Duodenal mucosa (tissue), 2 donors: ENCODE measurements around the gene ZFYVE27.

ENCODE experiments used
- H3K27ac ChIP-seq: one replicate; pipeline ENCODE4 v1.7.0; 2013; ENCODE audit warnings: low read depth, low read length
- H3K27me3 ChIP-seq, 2 donors: one replicate each; pipeline ENCODE4 v1.7.0; 2013; ENCODE audit warnings: low read length in 2 of 2, control low read depth in 1 of 2; ENCODE audit not compliant: insufficient read depth in 2 of 2, control insufficient read depth in 1 of 2
- H3K36me3 ChIP-seq, 2 donors: one replicate each; pipeline ENCODE4 v1.7.0; 2013; ENCODE audit warnings: low read length in 2 of 2, control low read depth in 1 of 2; ENCODE audit not compliant: insufficient read depth in 2 of 2, control insufficient read depth in 1 of 2
- H3K4me1 ChIP-seq, 2 donors: one replicate each; pipeline ENCODE4 v1.7.0; 2013; ENCODE audit warnings: low read length in 2 of 2, control low read depth in 1 of 2; ENCODE audit not compliant: insufficient read depth in 2 of 2, control insufficient read depth in 1 of 2
- H3K4me3 ChIP-seq, 2 donors: one replicate each; pipeline ENCODE4 v1.7.0; 2013; ENCODE audit warnings: low read length in 2 of 2, low read depth in 1 of 2
- H3K9ac ChIP-seq, 2 donors: one replicate each; pipeline ENCODE4 v1.7.0; 2013; ENCODE audit warnings: low read length in 2 of 2, low read depth in 1 of 2
- H3K9me3 ChIP-seq, 2 donors: one replicate each; pipeline ENCODE4 v1.7.0; 2013; ENCODE audit warnings: low read length in 2 of 2, control low read depth in 1 of 2; ENCODE audit not compliant: control insufficient read depth in 1 of 2

ZFYVE27 gene

GRCh38 chr10:97705006-97705670 is 31.8 kb upstream of the ZFYVE27 start:
- H3K36me3 ChIP-seq, result no peaks in the 10 kb centered on the region
- no peaks in the 10 kb centered on the region for H3K9me3 ChIP-seq
- no peak overlapping the region for H3K9ac ChIP-seq
- H3K27me3 ChIP-seq, result no peaks in the 10 kb centered on the region
- no peaks in the 10 kb centered on the region for H3K4me1 ChIP-seq
- H3K27ac ChIP-seq, result no peak overlapping the region
- no peak overlapping the region for H3K4me3 ChIP-seq

DNA sequence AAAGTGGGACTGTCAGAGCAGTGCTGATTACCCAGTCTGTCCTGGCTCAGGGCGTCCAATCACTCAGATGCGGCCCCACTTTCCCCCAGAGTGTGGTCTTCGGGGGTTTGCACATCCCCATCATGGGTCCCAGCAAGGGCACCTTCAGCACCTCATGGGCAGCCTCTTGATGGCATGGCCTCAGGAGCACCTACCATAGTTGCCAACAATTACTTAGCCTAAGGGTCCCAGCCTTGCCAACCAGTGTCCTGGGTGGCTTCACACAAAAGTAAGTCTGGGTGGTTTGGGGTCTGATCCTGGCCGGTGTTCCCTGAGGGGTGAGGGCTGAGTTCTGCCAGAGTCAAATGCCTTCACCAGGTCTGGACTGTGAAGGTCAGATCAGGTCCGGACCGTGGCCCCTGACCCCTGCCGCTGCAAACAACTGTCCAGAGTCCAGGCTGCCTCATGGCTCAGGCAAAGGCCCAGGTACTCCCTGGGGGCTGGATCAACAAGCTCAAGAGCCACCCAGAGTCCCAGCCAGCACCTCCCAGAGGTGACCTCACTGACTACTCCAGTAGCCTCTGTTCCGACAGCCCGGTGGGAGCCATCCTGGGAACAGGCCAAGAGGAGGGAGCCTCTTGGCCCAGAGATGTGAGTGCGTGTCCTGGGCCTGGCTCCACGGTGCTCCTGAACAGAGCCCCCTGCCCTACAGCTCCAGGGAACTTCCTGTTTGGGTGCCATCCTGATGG is 29.6 kb upstream of the ZFYVE27 start:
- no peak overlapping the region for H3K9ac ChIP-seq
- H3K4me3 ChIP-seq, result no peak overlapping the region
- H3K27me3 ChIP-seq, result no peaks in the 10 kb centered on the region
- no peak overlapping the region for H3K27ac ChIP-seq
- no peaks in the 10 kb centered on the region for H3K4me1 ChIP-seq
- H3K9me3 ChIP-seq, result no peaks in the 10 kb centered on the region
- H3K36me3 ChIP-seq, result no peaks in the 10 kb centered on the region

GRCh38 chr10:97708167-97708566 is 28.8 kb upstream of the ZFYVE27 start:
- Histone ChIP-seq H3K9me3 (no peaks in the 10 kb centered on the region), H3K36me3 (no peaks in the 10 kb centered on the region), H3K4me1 (peaks cover 3 to 4% of the 10 kb centered on the region in 2 donors), H3K4me3 (no peak overlapping the region), H3K9ac (no peak overlapping the region), H3K27me3 (no peaks in the 10 kb centered on the region), H3K27ac (no peak overlapping the region)

GRCh38 chr10:97708976-97709946 is 27.7 kb upstream of the ZFYVE27 start:
- H3K27me3 ChIP-seq, result no peaks in the 10 kb centered on the region
- H3K27ac ChIP-seq, result no peak overlapping the region
- no peaks in the 10 kb centered on the region for H3K36me3 ChIP-seq
- H3K4me3 ChIP-seq, result no peak overlapping the region
- H3K9ac ChIP-seq, result no peak overlapping the region
- H3K9me3 ChIP-seq, result no peaks in the 10 kb centered on the region
- peaks cover 4 to 10% of the 10 kb centered on the region in 2 donors for H3K4me1 ChIP-seq

- H3K9me3 ChIP-seq, result no peaks in the 10 kb centered on the region
- no peak overlapping the region for H3K9ac ChIP-seq
- peaks cover 4 to 21% of the 10 kb centered on the region in 2 donors for H3K4me1 ChIP-seq
- no peaks in the 10 kb centered on the region for H3K36me3 ChIP-seq
- H3K4me3 ChIP-seq, result no peak overlapping the region
- no peaks in the 10 kb centered on the region for H3K27me3 ChIP-seq
- no peak overlapping the region for H3K27ac ChIP-seq
Observed at GRCh38 chr10:97711640-97712572, 25.0 kb upstream of the ZFYVE27 start.

GRCh38 chr10:97713339-97713825 is 23.5 kb upstream of the ZFYVE27 start, which contains the start of gene MARVELD1:
TSS of gene MARVELD1 (plus strand) at chr10:97713730. CDS start at chr10:97713877, 147 bp downstream.
- H3K27me3 ChIP-seq, result no peaks in the 10 kb centered on the region
- H3K27ac ChIP-seq, result peak within 1 kb of the TSS; percentile 78
- H3K9me3 ChIP-seq, result no peaks in the 10 kb centered on the region
- peak within 1 kb of the TSS; percentile 49 to 70 for H3K9ac ChIP-seq
- H3K36me3 ChIP-seq, result no peaks in the 10 kb centered on the region
- peak within 1 kb of the TSS; percentile 60 to 80 for H3K4me3 ChIP-seq
- peaks cover 16 to 27% of the 10 kb centered on the region in 2 donors for H3K4me1 ChIP-seq

DNA sequence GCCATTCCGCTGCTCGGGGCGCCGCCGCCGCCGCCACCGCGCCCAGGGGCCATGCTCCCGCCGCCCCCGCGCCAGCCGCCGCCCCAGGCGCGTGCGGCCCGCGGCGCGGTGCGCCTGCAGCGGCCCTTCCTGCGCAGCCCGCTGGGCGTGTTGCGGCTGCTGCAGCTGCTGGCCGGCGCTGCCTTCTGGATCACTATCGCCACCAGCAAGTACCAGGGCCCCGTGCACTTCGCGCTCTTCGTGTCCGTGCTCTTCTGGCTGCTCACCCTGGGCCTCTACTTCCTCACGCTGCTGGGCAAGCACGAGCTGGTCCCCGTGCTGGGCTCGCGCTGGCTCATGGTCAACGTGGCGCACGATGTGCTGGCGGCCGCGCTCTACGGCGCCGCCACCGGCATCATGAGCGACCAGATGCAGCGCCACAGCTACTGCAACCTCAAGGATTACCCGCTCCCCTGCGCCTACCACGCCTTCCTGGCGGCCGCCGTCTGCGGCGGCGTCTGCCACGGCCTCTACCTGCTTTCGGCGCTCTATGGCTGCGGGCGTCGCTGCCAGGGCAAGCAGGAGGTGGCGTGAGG is 23.0 kb upstream of the ZFYVE27 start:
- peaks cover 21 to 32% of the 10 kb centered on the region in 2 donors for H3K4me1 ChIP-seq
- no peaks in the 10 kb centered on the region for H3K9me3 ChIP-seq
- no peaks in the 10 kb centered on the region for H3K36me3 ChIP-seq
- H3K27me3 ChIP-seq, result no peaks in the 10 kb centered on the region
- H3K9ac ChIP-seq, result peak overlapping the region; percentile 49 to 70
- H3K4me3 ChIP-seq, result peak overlapping the region; percentile 60 to 80
- peak overlapping the region; percentile 78 for H3K27ac ChIP-seq

GRCh38 chr10:97714401-97715258 is 22.3 kb upstream of the ZFYVE27 start:
- H3K4me1 ChIP-seq, result peaks cover 28 to 38% of the 10 kb centered on the region in 2 donors
- peak overlapping the region; percentile 60 to 80 for H3K4me3 ChIP-seq
- no peaks in the 10 kb centered on the region for H3K27me3 ChIP-seq
- H3K9me3 ChIP-seq, result no peaks in the 10 kb centered on the region
- H3K36me3 ChIP-seq, result no peaks in the 10 kb centered on the region
- peak overlapping the region; percentile 49 to 70 for H3K9ac ChIP-seq
- peak overlapping the region; percentile 78 for H3K27ac ChIP-seq
